ENCODE measurements around the gene C1QTNF6.

The C1QTNF6 gene

DNA sequence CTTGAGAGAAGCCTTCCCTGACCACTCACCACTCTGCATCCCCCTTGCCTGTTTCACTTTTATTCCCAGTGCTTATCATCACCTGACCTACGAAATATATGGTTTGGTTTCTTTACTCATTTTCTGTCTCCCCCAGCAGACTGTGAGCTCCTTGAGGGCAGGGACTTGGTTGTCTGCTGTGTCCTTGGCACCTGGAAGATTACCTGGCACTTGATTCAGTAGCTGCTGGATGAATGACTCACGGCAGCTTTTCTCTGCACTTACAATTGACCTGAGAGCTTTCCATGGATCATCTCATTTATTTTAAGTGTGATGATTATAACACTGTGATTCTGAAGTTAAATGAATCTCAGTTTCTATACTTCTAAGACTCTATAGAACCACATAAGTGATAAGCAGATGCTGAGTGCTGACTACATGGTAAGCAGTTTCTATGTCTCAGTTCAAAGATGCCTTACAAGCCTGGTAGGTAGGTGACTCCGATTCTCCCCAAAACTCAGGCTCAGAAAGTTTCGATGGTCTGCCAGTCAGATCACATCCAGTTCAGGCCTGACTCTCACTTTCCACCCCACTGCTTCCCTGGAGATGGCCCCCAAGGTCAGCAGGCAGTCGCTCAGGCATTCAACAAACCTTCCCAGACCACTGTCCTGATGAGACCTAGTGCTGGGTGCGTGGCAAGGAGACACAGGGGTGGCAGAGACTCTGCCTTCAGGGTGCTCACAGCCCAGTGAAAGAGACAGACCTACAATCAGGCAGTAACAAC lies 50.0 kb downstream of the C1QTNF6 start:
- no peak for DNase-seq

DNA sequence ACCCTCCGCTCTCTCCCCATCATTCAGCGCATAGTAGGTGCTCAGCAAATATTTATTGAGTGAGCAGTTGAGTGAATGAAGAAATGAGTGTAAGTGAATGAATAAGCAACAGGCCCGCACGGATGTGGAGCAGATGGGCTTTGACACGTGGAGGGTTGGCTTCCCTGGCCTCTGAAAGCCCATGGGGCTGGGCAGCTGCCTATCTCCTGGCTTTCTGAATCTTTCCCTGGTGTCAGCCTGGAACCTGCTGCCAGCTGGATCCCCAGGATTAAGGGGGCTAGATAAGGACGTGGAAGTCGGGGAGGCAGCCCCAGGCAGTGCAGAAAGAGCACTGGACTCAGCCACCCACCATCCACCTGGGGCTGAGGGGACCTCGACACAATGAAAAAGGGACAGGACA lies 50.9 kb downstream of the C1QTNF6 start:
- peak; percentile 3 for DNase-seq

GRCh38 chr22:37135023-37135422 lies 53.0 kb downstream of the C1QTNF6 start:
- DNase-seq, result no peak

GRCh38 chr22:37133304-37134018 lies 54.6 kb downstream of the C1QTNF6 start:
- DNase-seq, result no peak

GRCh38 chr22:37132773-37133172 lies 55.3 kb downstream of the C1QTNF6 start:
- DNase-seq, result no peak

Data from NCI-H1694 treated with DMSO at 0.1 percent for 48 hours (cell line).